ENCODE results near the gene SGCD.

GRCh38 chr5:156755421-156756087, 428.6 kb downstream of the SGCD start:
- TF ChIP-seq REST (tag by site-specific recombination; IDR thresholded peaks at IDR 0.05) (no peak), CTCF (tag by site-specific recombination; IDR thresholded peaks at IDR 0.05) (no peak), ELK4 (IDR thresholded peaks at IDR 0.05; ENCODE audit: borderline replicate concordance, low read depth, low read length) (no peak), ZNF626 (tag by site-specific recombination; IDR thresholded peaks at IDR 0.05) (no peak), PBX3 (CRISPR knock-in tag; IDR thresholded peaks at IDR 0.05) (no peak), ZNF10 (tag by site-specific recombination; IDR thresholded peaks at IDR 0.05) (no peak), ZBTB10 (tag by site-specific recombination; IDR thresholded peaks at IDR 0.05) (no peak), ZNF138 (tag by site-specific recombination; IDR thresholded peaks at IDR 0.05; ENCODE audit: borderline replicate concordance) (no peak), ZNF221 (tag by site-specific recombination; IDR thresholded peaks at IDR 0.05; ENCODE audit: borderline replicate concordance) (no peak), ZNF692 (tag by site-specific recombination; IDR thresholded peaks at IDR 0.05) (no peak), ZSCAN30 (tag by site-specific recombination; IDR thresholded peaks at IDR 0.05) (no peak)

Data from HEK293 (cell line).